Esophagus (tissue), 2 donors: ENCODE results near the gene DARS2. TPM values are rescaled to one million over a fixed set of nuclear protein-coding genes. Genes with fewer than 3 reads are reported as not detected.

Experiments
- H3K27ac ChIP-seq, 2 donors: one replicate each; pipeline ENCODE4 v1.5.1; 2013; ENCODE audit warnings: low read depth in 2 of 2, mild to moderate bottlenecking in 2 of 2, inconsistent platforms in 1 of 2, low read length in 1 of 2, moderate library complexity in 1 of 2
- H3K27me3 ChIP-seq, 2 donors: one replicate each; pipeline ENCODE4 v1.6.1; 2013; ENCODE audit warnings: low read length in 2 of 2, control low read depth in 1 of 2, mild to moderate bottlenecking in 1 of 2; ENCODE audit not compliant: insufficient read depth in 2 of 2, control insufficient read depth in 1 of 2
- H3K36me3 ChIP-seq, 2 donors: one replicate each; pipeline ENCODE4 v1.6.1; 2013; ENCODE audit warnings: low read length in 1 of 2; ENCODE audit not compliant: control insufficient read depth in 2 of 2, insufficient read depth in 2 of 2
- H3K4me1 ChIP-seq, 2 donors: one replicate each; pipeline ENCODE4 v1.6.1; 2013; ENCODE audit warnings: low read length in 1 of 2; ENCODE audit not compliant: control insufficient read depth in 2 of 2, insufficient read depth in 2 of 2
- H3K4me3 ChIP-seq, 2 donors: one replicate each; pipeline ENCODE4 v1.5.1; 2013; ENCODE audit warnings: low read length in 2 of 2, mild to moderate bottlenecking in 2 of 2, low read depth in 1 of 2, moderate library complexity in 1 of 2
- H3K9me3 ChIP-seq, 2 donors: one replicate each; pipeline ENCODE4 v1.6.1; 2013; ENCODE audit warnings: mild to moderate bottlenecking in 2 of 2, low read depth in 1 of 2, low read length in 1 of 2, moderate library complexity in 1 of 2; ENCODE audit not compliant: control insufficient read depth in 2 of 2, insufficient read depth in 1 of 2
- WGBS, 2 donors: extraction: QIAGEN DNeasy Blood & Tissue Kit; methylation state at CpG; one replicate each; pipeline ENCODE4 v1.1.7; 2013; 5-methylcytosine and 5-hydroxymethylcytosine counted together
- polyA plus RNA-seq, 2 donors: library from polyadenylated mRNA; stranded (reverse); fragments of 200-250 nt; gene quantifications; one replicate each; pipeline ENCODE4 v1.2.3, GENCODE V29; 2013
- donor health status: healthy with polysubstance abuse.
- donor health status: Bipolar disorder and iron deficiency.

Gene DARS2
- polyA plus RNA-seq, 2 donors: 6.4 to 7.9 TPM

DNA sequence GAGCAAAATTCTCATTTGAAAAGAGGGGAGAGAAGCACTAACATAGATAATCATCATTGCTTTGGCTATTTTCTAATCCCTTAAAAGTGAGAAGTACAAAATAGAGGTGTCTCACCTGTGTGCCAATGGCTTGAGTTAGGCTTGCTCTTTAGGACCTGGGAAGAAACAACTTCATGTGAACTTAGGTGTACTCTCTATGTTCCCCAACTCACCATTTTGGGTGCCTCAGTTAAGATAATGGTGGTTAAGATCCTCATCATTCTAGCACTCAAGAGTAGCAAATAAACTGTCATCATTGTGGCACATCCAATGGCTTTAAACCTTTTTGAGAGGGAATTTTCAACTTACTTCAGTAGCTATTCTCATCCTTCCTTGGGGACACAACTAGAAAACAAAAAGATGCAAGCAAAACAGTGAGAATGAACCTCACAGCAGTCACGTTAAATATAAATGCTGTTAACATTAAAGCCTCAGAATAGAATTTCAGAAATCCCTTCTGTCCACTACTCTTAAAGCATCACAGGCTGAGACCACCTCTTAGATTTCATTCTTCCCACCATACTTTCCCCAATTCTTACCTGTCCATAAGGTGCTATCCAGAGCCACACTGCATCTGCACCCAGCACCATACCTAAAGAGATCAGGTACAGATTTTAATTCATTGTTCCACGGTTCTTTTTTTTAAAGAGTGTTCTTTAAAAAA, 42.1 kb downstream of the DARS2 start:
- WGBS, 2 donors: 7 to 16% methylated on average over 2 of the region's 2 CpGs
- peaks cover 7 to 10% of the 10 kb centered on the region in 2 donors for H3K36me3 ChIP-seq
- H3K27me3 ChIP-seq: no peaks in the 10 kb centered on the region
- peak overlapping the region; percentile 96 to 98 for H3K27ac ChIP-seq
- no peaks in the 10 kb centered on the region for H3K9me3 ChIP-seq
- H3K4me1 ChIP-seq: no peaks in the 10 kb centered on the region
- peak overlapping the region; percentile 83 to 92 for H3K4me3 ChIP-seq

DNA sequence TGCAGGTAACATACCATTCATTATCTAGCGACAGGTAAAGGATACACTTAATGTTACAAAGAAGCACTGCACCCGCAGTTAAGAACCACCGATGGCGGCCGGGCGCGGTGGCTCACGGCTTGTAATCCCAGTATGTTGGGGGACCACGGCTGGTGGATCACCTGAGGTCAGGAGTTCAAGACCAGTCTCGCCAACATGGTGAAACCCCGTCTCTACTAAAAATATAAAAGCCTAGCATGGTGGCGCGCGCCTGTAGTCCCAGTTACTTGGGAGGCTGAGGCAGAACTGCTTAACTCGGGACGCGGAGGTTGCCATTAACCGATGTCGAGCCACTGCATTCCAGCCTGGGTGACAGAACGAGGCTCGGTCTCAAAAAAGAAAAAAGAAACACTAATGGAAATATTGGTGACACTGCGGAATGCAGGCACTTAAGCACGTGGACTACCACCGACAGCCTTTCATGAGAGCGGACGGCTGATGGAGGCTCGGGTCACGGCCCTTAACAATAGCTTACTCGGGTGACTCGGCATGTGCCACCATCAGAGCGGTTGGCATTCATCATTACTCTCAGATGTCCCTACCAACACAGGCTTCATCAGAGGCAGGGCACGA, 42.8 kb downstream of the DARS2 start:
- H3K9me3 ChIP-seq: no peaks in the 10 kb centered on the region
- no peaks in the 10 kb centered on the region for H3K4me1 ChIP-seq
- peaks cover 7 to 8% of the 10 kb centered on the region in 2 donors for H3K36me3 ChIP-seq
- peak overlapping the region; percentile 96 to 98 for H3K27ac ChIP-seq
- peak overlapping the region; percentile 83 to 92 for H3K4me3 ChIP-seq
- 2 to 3% methylated on average over 32 of the region's 32 CpGs for WGBS, 2 donors
- no peaks in the 10 kb centered on the region for H3K27me3 ChIP-seq

- H3K4me1 ChIP-seq: no peaks in the 10 kb centered on the region
- H3K36me3 ChIP-seq: peaks cover 6% of the 10 kb centered on the region in 2 donors
- H3K27me3 ChIP-seq: no peaks in the 10 kb centered on the region
- 0 to 1% methylated on average over 23 to 30 of the region's 30 CpGs for WGBS, 2 donors
- H3K4me3 ChIP-seq: peak within 1 kb of the TSS; percentile 83 to 92
- peak within 1 kb of the TSS; percentile 96 to 98 for H3K27ac ChIP-seq
- H3K9me3 ChIP-seq: no peaks in the 10 kb centered on the region
Observed at GRCh38 chr1:173867753-173868265, 43.3 kb downstream of the DARS2 start, which contains the start of gene GAS5. TSS of gene GAS5 (minus strand) at chr1:173867989.

DNA sequence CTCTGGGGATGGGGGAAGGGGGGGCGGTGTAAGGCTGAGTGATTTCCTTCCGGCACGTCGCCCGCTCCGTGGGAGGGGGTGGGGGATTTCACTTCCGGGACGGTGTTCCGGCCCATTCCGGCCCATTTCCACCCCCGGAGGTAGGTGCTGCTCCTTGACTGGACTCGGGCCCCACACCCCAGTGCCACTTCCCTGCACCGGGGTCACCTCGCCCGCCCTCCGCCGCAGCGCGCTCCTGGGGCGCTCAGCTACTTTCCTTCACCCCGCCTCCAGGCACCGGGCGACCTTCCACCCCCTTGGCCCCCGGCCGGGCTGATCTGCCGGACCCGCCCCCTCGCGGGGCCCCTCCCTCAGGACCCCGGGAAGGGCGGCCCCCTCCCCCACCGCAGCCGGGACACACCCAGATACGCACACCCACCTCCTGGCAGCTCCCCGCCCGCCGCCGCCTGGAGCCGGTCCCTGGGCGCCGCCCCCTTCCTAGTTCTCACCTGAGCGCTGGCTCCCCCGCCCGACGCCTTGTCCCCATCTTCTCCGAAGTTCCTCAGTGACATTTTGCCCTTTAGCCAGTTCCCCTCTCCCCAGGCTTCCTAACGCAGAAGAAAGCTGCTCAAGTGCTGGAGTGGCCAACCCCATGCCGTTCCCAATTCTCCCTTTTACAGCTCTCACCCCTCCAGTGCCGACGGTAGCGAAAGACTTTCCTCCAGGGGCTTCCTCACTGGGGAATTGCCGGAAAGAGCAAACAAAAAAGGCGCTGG, 44.0 kb downstream of the DARS2 start, which contains the start of gene ZBTB37:
ZBTB37 (plus strand) TSS at position 115 of the 755 bp plus-strand sequence. CDS start 1,846 bp downstream, outside the sequence.
- Histone ChIP-seq H3K9me3 (no peaks in the 10 kb centered on the region), H3K36me3 (peaks cover 0 to 3% of the 10 kb centered on the region in 2 donors), H3K27ac (peak within 1 kb of the TSS; percentile 96 to 98), H3K27me3 (no peaks in the 10 kb centered on the region), H3K4me3 (peak within 1 kb of the TSS; percentile 83 to 92), H3K4me1 (no peaks in the 10 kb centered on the region)
- 1% methylated on average over 37 to 53 of the region's 53 CpGs for WGBS, 2 donors

DNA sequence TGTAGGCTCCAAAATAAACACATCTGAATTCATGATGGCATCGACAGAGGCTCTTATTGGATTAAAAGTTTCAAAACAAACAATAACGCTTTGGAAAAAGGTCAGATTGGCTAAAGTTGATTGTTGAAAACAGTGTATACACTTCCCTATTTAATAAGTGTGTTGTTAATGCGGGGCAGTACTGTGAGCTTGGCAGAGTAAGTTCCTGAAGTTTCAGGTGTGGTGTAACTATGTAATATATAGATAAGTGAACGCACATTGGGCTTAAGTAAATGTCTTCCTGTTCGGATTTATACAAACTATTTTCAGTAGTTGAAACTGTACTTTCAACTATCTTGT, 44.5 kb downstream of the DARS2 start:
- Histone ChIP-seq H3K27me3 (no peaks in the 10 kb centered on the region), H3K4me1 (no peaks in the 10 kb centered on the region), H3K4me3 (peak overlapping the region; percentile 83 to 92), H3K9me3 (no peaks in the 10 kb centered on the region), H3K27ac (peak overlapping the region; percentile 96 to 98), H3K36me3 (peaks cover 0 to 3% of the 10 kb centered on the region in 2 donors)
- 2% methylated on average over 5 of the region's 5 CpGs for WGBS, 2 donors

GRCh38 chr1:173870252-173871075, 46.0 kb downstream of the DARS2 start:
- H3K4me3 ChIP-seq: no peak overlapping the region
- H3K36me3 ChIP-seq: peaks cover 0 to under 1% of the 10 kb centered on the region in 2 donors
- H3K4me1 ChIP-seq: no peaks in the 10 kb centered on the region
- H3K27ac ChIP-seq: peak overlapping the region in 1 of 2 donors; percentile 9
- no peaks in the 10 kb centered on the region for H3K27me3 ChIP-seq
- H3K9me3 ChIP-seq: no peaks in the 10 kb centered on the region
- WGBS, 2 donors: 75 to 84% methylated on average over 15 of the region's 15 CpGs

- H3K9me3 ChIP-seq: no peaks in the 10 kb centered on the region
- H3K27me3 ChIP-seq: no peaks in the 10 kb centered on the region
- 84 to 86% methylated on average over 5 of the region's 5 CpGs for WGBS, 2 donors
- H3K4me1 ChIP-seq: no peaks in the 10 kb centered on the region
- no peak overlapping the region for H3K4me3 ChIP-seq
- no peak overlapping the region for H3K27ac ChIP-seq
- H3K36me3 ChIP-seq: peaks cover 0 to 2% of the 10 kb centered on the region in 2 donors
Observed at GRCh38 chr1:173871091-173871490, 46.6 kb downstream of the DARS2 start.

- no peak overlapping the region for H3K4me3 ChIP-seq
- no peaks in the 10 kb centered on the region for H3K9me3 ChIP-seq
- peaks cover 0 to 2% of the 10 kb centered on the region in 2 donors for H3K36me3 ChIP-seq
- H3K27ac ChIP-seq: no peak overlapping the region
- H3K4me1 ChIP-seq: no peaks in the 10 kb centered on the region
- no peaks in the 10 kb centered on the region for H3K27me3 ChIP-seq
- 77 to 79% methylated on average over 2 of the region's 2 CpGs for WGBS, 2 donors
Observed at GRCh38 chr1:173871500-173871899, 47.0 kb downstream of the DARS2 start.

- no peaks in the 10 kb centered on the region for H3K9me3 ChIP-seq
- H3K4me3 ChIP-seq: no peak overlapping the region
- no peak overlapping the region for H3K27ac ChIP-seq
- H3K36me3 ChIP-seq: peaks cover 2 to 3% of the 10 kb centered on the region in 2 donors
- no peaks in the 10 kb centered on the region for H3K27me3 ChIP-seq
- WGBS, 2 donors: 88 to 91% methylated on average over 5 of the region's 5 CpGs
- no peaks in the 10 kb centered on the region for H3K4me1 ChIP-seq
Observed at GRCh38 chr1:173876732-173877131, 52.3 kb downstream of the DARS2 start.
